H9 (cell line): ENCODE data around the gene AKAP3. TPM values are rescaled to one million over a fixed set of nuclear protein-coding genes. Genes with fewer than 3 reads are reported as not detected.

Experiments used
- DNase-seq: peaks from one replicate; pipeline ENCODE4 v3.0.0-alpha.2; 2017
- H2AFZ ChIP-seq: one replicate; pipeline ENCODE4 v1.6.1; 2013; ENCODE audit warnings: mild to moderate bottlenecking, low read length, control low read depth, moderate library complexity
- H2AK5ac ChIP-seq: 2 replicates; pipeline ENCODE4 v1.6.1; 2013; ENCODE audit warnings: low read length, control low read depth, mixed read lengths; ENCODE audit not compliant: insufficient read length
- H2BK120ac ChIP-seq: one replicate; pipeline ENCODE4 v1.6.1; 2013; ENCODE audit warnings: low read depth, mild to moderate bottlenecking, low read length, control low read depth, inconsistent platforms; ENCODE audit not compliant: poor library complexity, severe bottlenecking
- H2BK12ac ChIP-seq: 2 replicates; pipeline ENCODE4 v1.6.1; 2013; ENCODE audit warnings: low read length, control low read depth, mixed read lengths, low read depth; ENCODE audit not compliant: insufficient read length
- H2BK15ac ChIP-seq: 2 replicates; pipeline ENCODE4 v1.6.1; 2013; ENCODE audit warnings: low read depth, low read length, control low read depth
- H2BK20ac ChIP-seq: one replicate; pipeline ENCODE4 v1.6.1; 2013; ENCODE audit warnings: low read depth, mild to moderate bottlenecking, low read length, control low read depth, inconsistent platforms; ENCODE audit not compliant: poor library complexity, severe bottlenecking
- H2BK5ac ChIP-seq: 2 replicates; pipeline ENCODE4 v1.6.1; 2013; ENCODE audit warnings: low read length, control low read depth, mixed read lengths; ENCODE audit not compliant: insufficient read length
- H3K14ac ChIP-seq: 2 replicates; pipeline ENCODE4 v1.6.1; 2013; ENCODE audit warnings: low read length, control low read depth; ENCODE audit not compliant: insufficient read depth
- H3K18ac ChIP-seq: 2 replicates; pipeline ENCODE4 v1.6.1; 2013; ENCODE audit warnings: low read depth, mild to moderate bottlenecking, mixed read lengths, low read length, control low read depth; ENCODE audit not compliant: insufficient read length
- H3K23ac ChIP-seq: 2 replicates; pipeline ENCODE4 v1.6.1; 2013; ENCODE audit warnings: low read length, control low read depth, mixed read lengths, low read depth; ENCODE audit not compliant: insufficient read length
- H3K23me2 ChIP-seq: 2 replicates; pipeline ENCODE4 v1.6.1; 2013; ENCODE audit warnings: low read depth, mild to moderate bottlenecking, mixed read lengths, low read length, control low read depth; ENCODE audit not compliant: insufficient read length, poor library complexity, severe bottlenecking
- H3K27ac ChIP-seq: 2 replicates; pipeline ENCODE4 v1.5.1; 2013; ENCODE audit warnings: low read length, control low read depth, mixed read lengths, low read depth; ENCODE audit not compliant: insufficient read length
- H3K27me3 ChIP-seq: 2 replicates; pipeline ENCODE4 v1.6.1; 2013; ENCODE audit warnings: low read length, control low read depth, inconsistent platforms; ENCODE audit not compliant: insufficient read depth
- H3K4ac ChIP-seq: 2 replicates; pipeline ENCODE4 v1.6.1; 2013; ENCODE audit warnings: low read depth, mild to moderate bottlenecking, control low read depth, inconsistent platforms, low read length, moderate library complexity
- H3K4me1 ChIP-seq: 2 replicates; pipeline ENCODE4 v1.6.1; 2013; ENCODE audit warnings: low read length, control low read depth, inconsistent platforms; ENCODE audit not compliant: insufficient read depth
- H3K4me2 ChIP-seq: 2 replicates; pipeline ENCODE4 v1.6.1; 2013; ENCODE audit warnings: low read length, control low read depth, mixed read lengths; ENCODE audit not compliant: insufficient read length, insufficient read depth
- H3K56ac ChIP-seq: 2 replicates; pipeline ENCODE4 v1.6.1; 2013; ENCODE audit warnings: low read depth, mild to moderate bottlenecking, mixed read lengths, low read length, control low read depth; ENCODE audit not compliant: insufficient read length
- H3K79me1 ChIP-seq: 2 replicates; pipeline ENCODE4 v1.6.1; 2013; ENCODE audit warnings: low read depth, mild to moderate bottlenecking, moderate library complexity, low read length, control low read depth, inconsistent platforms; ENCODE audit not compliant: insufficient read depth, poor library complexity, severe bottlenecking
- H3K79me2 ChIP-seq: 2 replicates; pipeline ENCODE4 v1.6.1; 2013; ENCODE audit warnings: low read length, control low read depth, inconsistent platforms; ENCODE audit not compliant: insufficient read depth
- H3K9ac ChIP-seq: 2 replicates; pipeline ENCODE4 v1.6.1; 2013; ENCODE audit warnings: low read length, control low read depth, mixed read lengths; ENCODE audit not compliant: insufficient read length; ENCODE audit errors: extremely low read depth
- H3K9me3 ChIP-seq: one replicate; pipeline ENCODE4 v1.6.1; 2013; ENCODE audit warnings: low read depth, low read length, inconsistent platforms; ENCODE audit not compliant: control insufficient read depth
- H3T11ph ChIP-seq: one replicate; pipeline ENCODE4 v1.6.1; 2013; ENCODE audit warnings: mild to moderate bottlenecking, low read length, control low read depth, inconsistent platforms
- H4K20me1 ChIP-seq: one replicate; pipeline ENCODE4 v1.6.1; 2013; ENCODE audit not compliant: control insufficient read depth, insufficient read length, insufficient read depth
- H4K5ac ChIP-seq: 2 replicates; pipeline ENCODE4 v1.6.1; 2013; ENCODE audit warnings: low read depth, mild to moderate bottlenecking, mixed read lengths, low read length, control low read depth; ENCODE audit not compliant: insufficient read length
- H4K8ac ChIP-seq: replicated peaks from 2 replicates; pipeline ENCODE4 v1.6.1; 2013; ENCODE audit warnings: low read length, control low read depth, mixed read lengths, low read depth; ENCODE audit not compliant: insufficient read length
- H4K91ac ChIP-seq: 2 replicates; pipeline ENCODE4 v1.6.1; 2013; ENCODE audit warnings: low read depth, mild to moderate bottlenecking, moderate library complexity, mixed read lengths, low read length, control low read depth; ENCODE audit not compliant: insufficient read length
- H3K27ac Mint-ChIP-seq, 3 experiments: 2 replicates in 2 of 3; 3 replicates in 1 of 3; pipeline ENCODE4 v1.8.0; 2020 to 2021; ENCODE audit warnings: mixed read lengths in 3 of 3, mild to moderate bottlenecking in 1 of 3, moderate library complexity in 1 of 3
- H3K27me3 Mint-ChIP-seq: 2 replicates; pipeline ENCODE4 v1.8.0; 2021; ENCODE audit warnings: low read depth, mild to moderate bottlenecking, moderate library complexity, mixed read lengths
- H3K36me3 Mint-ChIP-seq, 3 experiments: 2 replicates in 2 of 3; 3 replicates in 1 of 3; pipeline ENCODE4 v1.8.0; 2020 to 2021; ENCODE audit warnings: low read depth in 3 of 3, mixed read lengths in 3 of 3; ENCODE audit not compliant: insufficient read depth in 1 of 3
- H3K4me1 Mint-ChIP-seq, 2 experiments: 2 replicates each; pipeline ENCODE4 v1.8.0; 2020; ENCODE audit warnings: mixed read lengths in 2 of 2
- H3K4me3 Mint-ChIP-seq, 2 experiments: 2 replicates in 1 of 2; 3 replicates in 1 of 2; pipeline ENCODE4 v1.8.0; 2020 to 2021; ENCODE audit warnings: mild to moderate bottlenecking in 2 of 2, mixed read lengths in 2 of 2, moderate library complexity in 1 of 2
- H3K9me3 Mint-ChIP-seq, 2 experiments: 2 replicates in 1 of 2; 3 replicates in 1 of 2; pipeline ENCODE4 v1.8.0; 2020; ENCODE audit warnings: mild to moderate bottlenecking in 2 of 2, mixed read lengths in 2 of 2, moderate library complexity in 1 of 2
- CTCF ChIP-seq: fragments of 200-600 bp; sonication (generic); conservative IDR thresholded peaks from 3 replicates; pipeline ENCODE4 v1.8.0; 2021; ENCODE audit warnings: antibody characterized with exemption, mild to moderate bottlenecking
- WGBS: extraction: QIAGEN DNeasy Blood & Tissue Kit; methylation state at CpG from one replicate; pipeline ENCODE4 v1.1.7; 2013; ENCODE audit warnings: missing lambda C conversion rate, low lambda C conversion rate, mixed read lengths; ENCODE audit not compliant: insufficient read length; ENCODE audit errors: extremely low coverage; 5-methylcytosine and 5-hydroxymethylcytosine counted together
- total RNA-seq: library from RNA; stranded (reverse); gene quantifications from 2 replicates; pipeline ENCODE4 v1.2.1, GENCODE V29; 2021

AKAP3 gene
- total RNA-seq, 1 experiment from 2014 or later = 1.3 TPM

GRCh38 chr12:4567073-4567881 lies 81.6 kb downstream of the AKAP3 start:
- no peaks in the 10 kb centered on the region for H3K4me1 ChIP-seq
- no peak overlapping the region for H3K27ac Mint-ChIP-seq

More at GRCh38 chr12:4567073-4567881, 81.6 kb downstream of the AKAP3 start:
- no CpG with 5 or more reads among the region's 3 CpGs for WGBS
- Histone ChIP-seq H2AFZ (no peak overlapping the region), H3K9me3 (no peaks in the 10 kb centered on the region), H3K14ac (no peak overlapping the region), H3K79me1 (no peaks in the 10 kb centered on the region), H3K27me3 (peaks cover 9% of the 10 kb centered on the region; the same call in 1 of the 2 replicates), H3K56ac (no peak overlapping the region), H2AK5ac (no peak overlapping the region), H3K18ac (no peak overlapping the region), H4K8ac (no peak overlapping the region), H4K91ac (no peak overlapping the region), H3K9ac (no peak overlapping the region), H3K79me2 (no peaks in the 10 kb centered on the region), H4K5ac (no peak overlapping the region), H2BK15ac (no peak overlapping the region), H3K23ac (no peak overlapping the region), H3T11ph (no peak overlapping the region), H3K4ac (no peak overlapping the region), H3K4me2 (no peak overlapping the region), H4K20me1 (no peaks in the 10 kb centered on the region), H2BK12ac (no peak overlapping the region), H2BK120ac (no peak overlapping the region), H2BK20ac (no peak overlapping the region), H3K23me2 (peaks cover under 1% of the 10 kb centered on the region), H3K27ac (no peak overlapping the region), H2BK5ac (no peak overlapping the region)
- DNase-seq = no peak
- H3K27me3 Mint-ChIP-seq = peaks cover 26% of the 10 kb centered on the region
- no peaks in the 10 kb centered on the region for H3K36me3 Mint-ChIP-seq
- no peaks in the 10 kb centered on the region; a peak in 1 of 5 replicates for H3K9me3 Mint-ChIP-seq
- H3K4me1 Mint-ChIP-seq = peaks cover 6 to 11% of the 10 kb centered on the region in 2 experiments
- no peak for TF ChIP-seq CTCF
- no peak overlapping the region for H3K4me3 Mint-ChIP-seq
